HepG2 (cell line): ENCODE measurements around the gene IQCM. TPM values are rescaled to one million over a fixed set of nuclear protein-coding genes. Genes with fewer than 3 reads are reported as not detected.

Source experiments
- ATAC-seq: fragments of 200-7000 bp; cut with Tn5 transposase; 3 replicates; pipeline ENCODE4 v1.9.1; 2020; ENCODE audit warnings: mild to moderate bottlenecking, moderate library complexity
- BruUV-seq: library from RNA; stranded (reverse); fragments of 400-500 nt; replicated peaks from 2 replicates; lab custom pipeline; 2021; lab: Mats Ljungman, UMichigan
- CTCF ChIA-PET: fragments of 300-600 bp; formaldehyde crosslinking; extraction: SDS; loops from one replicate; lab custom pipeline; 2021; ENCODE audit warnings: low total read pairs, inconsistent platforms, low intra/inter-chr PET ratio; lab: Yijun Ruan, JAX
- POLR2A ChIA-PET: fragments of 350-600 bp; sonication (Branson Sonifier 250); formaldehyde crosslinking; loops from one replicate; lab custom pipeline; 2020; ENCODE audit warnings: antibody characterized with exemption, inconsistent platforms; lab: Yijun Ruan, JAX
- DNase-seq: peaks from one replicate; pipeline ENCODE4 v3.0.0-alpha.2; 2015; ENCODE audit warnings: low spot score
- FAIRE-seq: peaks from 3 replicates; lab custom pipeline; 2011; peaks lifted over from hg19 to GRCh38; lab: Jason Lieb, UNC
- H2AFZ ChIP-seq: one replicate; pipeline ENCODE4 v1.6.1; 2011; ENCODE audit warnings: low read length, inconsistent platforms
- H3K27ac ChIP-seq: fragments of 300-600 bp; 3 replicates; pipeline ENCODE4 v1.8.0; 2011; ENCODE audit warnings: mixed run types, mild to moderate bottlenecking, mixed read lengths, low read length, inconsistent platforms; ENCODE audit not compliant: insufficient read depth; ENCODE audit errors: extremely low read length
- H3K27me3 ChIP-seq, 2 experiments: fragments of 200-600 bp in 1 of 2; 2 replicates in 1 of 2; 3 replicates in 1 of 2; pipeline versions ENCODE4 v1.6.0 to v1.8.0; 2011; ENCODE audit warnings: low read length in 2 of 2, mild to moderate bottlenecking in 2 of 2, moderate library complexity in 2 of 2, inconsistent platforms in 1 of 2; ENCODE audit not compliant: insufficient read depth in 2 of 2, control insufficient read depth in 1 of 2
- H3K36me3 ChIP-seq, 2 experiments: fragments of 200-600 bp in 1 of 2; replicated peaks in 1 of 2; 2 replicates in 1 of 2; 3 replicates in 1 of 2; pipeline versions ENCODE4 v1.5.1 to v1.8.0; 2011; ENCODE audit warnings: low read length in 2 of 2, inconsistent platforms in 1 of 2; ENCODE audit not compliant: insufficient read depth in 2 of 2, control insufficient read depth in 1 of 2
- H3K4me1 ChIP-seq: 2 replicates; pipeline ENCODE4 v1.5.1; 2012; ENCODE audit warnings: low read length, inconsistent platforms; ENCODE audit not compliant: insufficient read depth
- H3K4me2 ChIP-seq: 2 replicates; pipeline ENCODE4 v1.6.0; 2011; ENCODE audit warnings: low read depth, low read length, inconsistent platforms
- H3K4me3 ChIP-seq, 3 experiments: fragments of 200-600 bp in 1 of 3; sonication (generic), shearing (Covaris generic) in 1 of 3; replicated peaks in 1 of 3; 2 replicates each; pipeline ENCODE4 v1.5.1; 2011 to 2016; ENCODE audit warnings: low read length in 3 of 3, inconsistent platforms in 2 of 3, low read depth in 2 of 3, mild to moderate bottlenecking in 2 of 3, control low read depth in 1 of 3, mixed read lengths in 1 of 3; ENCODE audit not compliant: insufficient read depth in 1 of 3
- H3K79me2 ChIP-seq: one replicate; pipeline ENCODE4 v1.6.1; 2011; ENCODE audit warnings: low read length, inconsistent platforms; ENCODE audit not compliant: insufficient read depth
- H3K9ac ChIP-seq: 2 replicates; pipeline ENCODE4 v1.6.0; 2011; ENCODE audit warnings: mild to moderate bottlenecking, low read depth, low read length, inconsistent platforms; ENCODE audit not compliant: insufficient read depth
- H3K9me3 ChIP-seq: 2 replicates; pipeline ENCODE4 v1.5.1; 2012; ENCODE audit warnings: mild to moderate bottlenecking, low read length
- H4K20me1 ChIP-seq: 2 replicates; pipeline ENCODE4 v1.6.0; 2011; ENCODE audit warnings: inconsistent platforms, mild to moderate bottlenecking, low read length, moderate library complexity; ENCODE audit not compliant: insufficient read depth
- GABPB1 ChIP-seq: IDR thresholded peaks from 2 replicates; pipeline ENCODE4 v1.6.1; 2016; ENCODE audit warnings: mild to moderate bottlenecking, missing genetic modification reagents, moderate library complexity, missing compliant biosample characterization
- HNRNPL ChIP-seq: fragments of 200-400 bp; formaldehyde crosslinking; IDR thresholded peaks from 2 replicates; pipeline ENCODE4 v1.6.1; 2017; ENCODE audit warnings: mild to moderate bottlenecking, low read depth, low read length
- KDM5B ChIP-seq: sonication (generic); formaldehyde crosslinking; IDR thresholded peaks from 2 replicates; pipeline ENCODE4 v1.4.0; 2020; ENCODE audit warnings: missing genetic modification reagents, mild to moderate bottlenecking, borderline replicate concordance
- MBD4 ChIP-seq: IDR thresholded peaks from 2 replicates; pipeline ENCODE4 v1.6.1; 2012; ENCODE audit warnings: low read length, inconsistent platforms, borderline replicate concordance
- MYC ChIP-seq: sonication (generic); formaldehyde crosslinking; IDR thresholded peaks from 2 replicates; pipeline ENCODE4 v1.9.0; 2021; ENCODE audit warnings: missing genetic modification reagents, borderline replicate concordance
- MZF1 ChIP-seq: sonication (generic); formaldehyde crosslinking; IDR thresholded peaks from 2 replicates; pipeline ENCODE4 v1.8.1; 2023; ENCODE audit warnings: mild to moderate bottlenecking, missing genetic modification reagents, borderline replicate concordance
- NAIF1 ChIP-seq: sonication (generic); formaldehyde crosslinking; IDR thresholded peaks from 2 replicates; pipeline ENCODE4 v1.5.0; 2020; ENCODE audit warnings: mild to moderate bottlenecking, missing genetic modification reagents, borderline replicate concordance
- PCBP1 ChIP-seq: fragments of 200-400 bp; formaldehyde crosslinking; IDR thresholded peaks from 2 replicates; pipeline ENCODE4 v1.6.1; 2017; ENCODE audit warnings: mild to moderate bottlenecking, low read depth, low read length, borderline replicate concordance
- PCBP2 ChIP-seq: fragments of 200-400 bp; formaldehyde crosslinking; optimal IDR thresholded peaks from 2 replicates; pipeline ENCODE3; 2018; ENCODE audit warnings: low read length, low read depth; ENCODE audit not compliant: poor library complexity, severe bottlenecking
- RBM22 ChIP-seq: fragments of 200-400 bp; formaldehyde crosslinking; optimal IDR thresholded peaks from 2 replicates; pipeline ENCODE3; 2017; ENCODE audit warnings: mild to moderate bottlenecking, low read length, moderate library complexity
- SPEN ChIP-seq: sonication (generic); formaldehyde crosslinking; IDR thresholded peaks from 2 replicates; pipeline ENCODE4 v1.5.1; 2020; ENCODE audit warnings: low read depth, mild to moderate bottlenecking, missing genetic modification reagents
- STAT5B ChIP-seq: sonication (generic); formaldehyde crosslinking; IDR thresholded peaks from 2 replicates; pipeline ENCODE4 v1.4.0; 2020; ENCODE audit warnings: missing genetic modification reagents
- TRAFD1 ChIP-seq: sonication (generic); formaldehyde crosslinking; IDR thresholded peaks from 2 replicates; pipeline ENCODE4 v1.5.1; 2020; ENCODE audit warnings: missing genetic modification reagents, mild to moderate bottlenecking, borderline replicate concordance
- ZFP82 ChIP-seq: sonication (generic); formaldehyde crosslinking; IDR thresholded peaks from 2 replicates; pipeline ENCODE4 v1.5.1; 2020; ENCODE audit warnings: mild to moderate bottlenecking, missing genetic modification reagents, borderline replicate concordance
- ZNF18 ChIP-seq: sonication (generic); formaldehyde crosslinking; IDR thresholded peaks from 2 replicates; pipeline ENCODE4 v1.8.0; 2022; ENCODE audit warnings: mild to moderate bottlenecking, missing genetic modification reagents; ENCODE audit not compliant: insufficient replicate concordance
- ZNF263 ChIP-seq: sonication (generic); formaldehyde crosslinking; IDR thresholded peaks from 2 replicates; pipeline ENCODE4 v1.4.0; 2020; ENCODE audit warnings: missing genetic modification reagents
- ZNF329 ChIP-seq: sonication (generic); formaldehyde crosslinking; IDR thresholded peaks from 2 replicates; pipeline ENCODE4 v1.9.0; 2021; ENCODE audit warnings: low read depth, mild to moderate bottlenecking, missing genetic modification reagents
- ZNF562 ChIP-seq: sonication (generic); formaldehyde crosslinking; IDR thresholded peaks from 2 replicates; pipeline ENCODE4 v1.8.0; 2022; ENCODE audit warnings: missing genetic modification reagents, borderline replicate concordance
- ZNF570 ChIP-seq: sonication (generic); formaldehyde crosslinking; IDR thresholded peaks from 2 replicates; pipeline ENCODE4 v1.4.0; 2020; ENCODE audit warnings: mild to moderate bottlenecking, missing genetic modification reagents, borderline replicate concordance
- ZNF674 ChIP-seq: sonication (generic); formaldehyde crosslinking; IDR thresholded peaks from 2 replicates; pipeline ENCODE4 v1.5.0; 2020; ENCODE audit warnings: low read depth, mild to moderate bottlenecking, missing genetic modification reagents
- ZNF790 ChIP-seq: sonication (generic); formaldehyde crosslinking; IDR thresholded peaks from 2 replicates; pipeline ENCODE4 v1.8.0; 2022; ENCODE audit warnings: missing genetic modification reagents, mild to moderate bottlenecking, borderline replicate concordance
- WGBS: methylation state at CpG from one replicate; pipeline ENCODE4 v1.1.6; 2017; ENCODE audit warnings: low lambda C conversion rate; 5-methylcytosine and 5-hydroxymethylcytosine counted together
- in situ Hi-C: cut with HindIII; loops from 2 replicates; pipeline ENCODE4 v1.10.0; 2017; ENCODE audit warnings: low pct_unique_long_range_greater_than_20kb; ENCODE audit not compliant: extremely low pct_ligation_motif_present
- intact Hi-C: fragments of 100-400 bp; cut with micrococcal nuclease; formaldehyde crosslinking; loops from one replicate; pipeline ENCODE4 v1.10.0; 2022; ENCODE audit not compliant: unreplicated experiment
- polyA plus RNA-seq, 8 experiments: library from polyadenylated mRNA; depleted of rRNA in 3 of 8; stranded (reverse) in 7 of 8; unstranded in 1 of 8; fragments of >200 nt; fragmentation: Illumina TruSeq in 4 of 8; extraction: Trizol in 4 of 8; gene quantifications; 2 replicates each; pipeline versions ENCODE4 v1.2.1 to v1.2.3, GENCODE V29; 2011 to 2016; ENCODE audit warnings: low read depth in 4 of 8, missing spikeins in 1 of 8, mixed read lengths in 1 of 8; ENCODE audit not compliant: insufficient read depth in 1 of 8
- total RNA-seq, 5 experiments: library from RNA; depleted of rRNA; stranded (reverse); fragments of >200 nt; fragmentation: Illumina TruSeq; extraction: Trizol; gene quantifications; 2 replicates each; pipeline ENCODE4 v1.2.3, GENCODE V29; 2016; ENCODE audit warnings: low read depth in 1 of 5

IQCM gene
- total and polyA plus RNA-seq, 2 of the 13 experiments (the other 11 are each of a cell fraction or from before 2014, with no cell fraction given), result not detected

DNA sequence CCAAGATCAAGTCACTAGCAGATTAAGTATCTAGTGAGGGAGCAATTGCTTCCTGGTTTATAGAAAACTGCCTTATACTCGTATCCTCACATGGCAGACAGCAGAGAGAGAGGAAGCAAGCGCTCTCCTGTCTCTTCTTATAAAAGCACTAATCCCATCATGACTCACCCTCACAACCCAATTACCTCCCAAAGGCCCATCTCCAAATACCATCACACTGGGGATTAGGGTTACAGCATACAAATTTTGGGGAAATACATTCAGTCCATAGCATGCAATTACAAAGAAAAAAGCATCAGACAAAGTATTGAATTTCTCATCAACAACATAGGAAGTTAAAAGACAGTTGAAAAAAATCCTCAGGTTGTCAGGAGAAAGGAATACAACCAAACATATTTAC lies 292.6 kb downstream of the IQCM start (continued):
- no peak for TF ChIP-seq TRAFD1 (CRISPR knock-in tag)
- TF ChIP-seq MBD4, result no peak

GRCh38 chr4:149521611-149522425 lies 293.8 kb downstream of the IQCM start:
- in situ Hi-C loops (no loop called here), intact Hi-C loops (no loop called here)
- 32% methylated on average over 3 of the region's 3 CpGs for WGBS
- Histone ChIP-seq H3K9me3 (peaks cover 48% of the 10 kb centered on the region), H3K36me3 (no peaks in the 10 kb centered on the region), H4K20me1 (no peaks in the 10 kb centered on the region), H3K27me3 (no peaks in the 10 kb centered on the region), H3K4me3 (no peak overlapping the region), H3K4me1 (no peaks in the 10 kb centered on the region), H3K27ac (no peak overlapping the region), H2AFZ (no peak overlapping the region), H3K79me2 (no peaks in the 10 kb centered on the region), H3K4me2 (no peak overlapping the region), H3K9ac (no peak overlapping the region)
- ATAC-seq, result no peak
- CTCF ChIA-PET, result no interaction called here
- BruUV-seq, result no TSS peak
- no peak for DNase-seq
- POLR2A ChIA-PET, result no interaction called here
- no peak for FAIRE-seq
- TF ChIP-seq ZNF570 (CRISPR knock-in tag), result no peak
- no peak for TF ChIP-seq NAIF1 (CRISPR knock-in tag)
- TF ChIP-seq ZFP82 (CRISPR knock-in tag), result no peak
- no peak for TF ChIP-seq GABPB1 (CRISPR knock-in tag)
- TF ChIP-seq MYC (CRISPR knock-in tag), result no peak
- no peak for TF ChIP-seq ZNF674
- TF ChIP-seq MZF1 (CRISPR knock-in tag), result no peak
- TF ChIP-seq ZNF562 (CRISPR knock-in tag), result no peak
- no peak for TF ChIP-seq PCBP2
- TF ChIP-seq STAT5B (CRISPR knock-in tag), result no peak
- no peak for TF ChIP-seq PCBP1
- TF ChIP-seq ZNF329 (CRISPR knock-in tag), result no peak
- TF ChIP-seq KDM5B (CRISPR knock-in tag), result no peak
- TF ChIP-seq RBM22, result no peak
- TF ChIP-seq SPEN, result no peak
- no peak for TF ChIP-seq ZNF18 (CRISPR knock-in tag)
- TF ChIP-seq ZNF263, result no peak
- TF ChIP-seq ZNF790 (CRISPR knock-in tag), result no peak
- TF ChIP-seq HNRNPL, result no peak
